Vagina (tissue), 2 donors: Measurements from ENCODE around the gene DCST1.

ENCODE experiments used
- POLR2AphosphoS5 ChIP-seq, 2 donors: sonication (generic); formaldehyde crosslinking; IDR thresholded peaks; one replicate each; pipeline ENCODE4 v1.9.0; 2017; ENCODE audit warnings: antibody characterized with exemption in 2 of 2, mild to moderate bottlenecking in 2 of 2, low read depth in 1 of 2; ENCODE audit not compliant: insufficient read depth in 1 of 2
- TF ChIP-seq, protein P1 (sequence below), 3 experiments: fragments of 450-650 bp in 2 of 3; fragments of 200-600 bp in 1 of 3; sonication (generic) in 1 of 3; IDR thresholded peaks; one replicate each; pipeline ENCODE4 v1.5.1; 2017 to 2019; ENCODE audit warnings: antibody characterized with exemption in 3 of 3, mild to moderate bottlenecking in 2 of 3, moderate library complexity in 2 of 3

DNA sequence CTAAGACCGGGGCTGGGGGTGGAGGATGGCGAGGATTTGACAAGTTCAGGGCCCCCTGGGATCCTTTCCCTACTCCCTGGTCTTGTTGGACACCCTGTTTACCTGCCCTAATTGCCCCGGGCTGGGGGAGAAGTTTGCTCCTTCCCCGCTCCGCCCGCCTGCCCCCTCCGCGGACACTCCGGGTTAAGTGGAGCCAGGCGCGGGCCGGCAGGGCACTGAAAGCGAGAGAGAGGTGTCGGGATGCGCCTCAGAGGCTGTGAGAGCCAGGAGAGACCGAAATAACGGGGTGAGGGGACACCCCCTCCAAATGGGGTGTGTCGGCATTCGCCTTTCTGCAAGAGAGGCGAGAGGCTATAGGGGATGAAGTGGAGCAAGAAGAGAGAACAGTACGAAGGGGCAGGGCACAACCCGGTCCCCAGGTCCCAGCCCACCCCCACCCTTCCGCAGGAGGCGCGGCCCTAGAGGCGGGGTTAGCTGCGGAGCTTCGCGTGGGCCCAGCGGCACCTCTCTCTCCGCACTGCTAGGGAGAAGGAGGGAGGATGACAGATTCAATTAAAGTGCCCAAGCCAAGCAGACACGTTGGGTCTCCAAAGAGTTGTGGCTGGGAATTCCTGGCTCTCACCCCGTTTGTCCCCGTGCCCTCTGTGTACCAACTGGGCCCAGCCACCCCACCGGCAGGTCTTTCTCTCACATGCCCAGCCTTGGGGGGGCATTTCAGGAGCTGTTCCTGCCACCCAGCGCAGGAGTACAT is 48.9 kb downstream of the DCST1 start:
- TF ChIP-seq POLR2AphosphoS5 (IDR thresholded peaks at IDR 0.05; ENCODE audit: insufficient read depth in 1 of 2, low read depth in 1 of 2): no peak
- TF ChIP-seq, protein P1, sequence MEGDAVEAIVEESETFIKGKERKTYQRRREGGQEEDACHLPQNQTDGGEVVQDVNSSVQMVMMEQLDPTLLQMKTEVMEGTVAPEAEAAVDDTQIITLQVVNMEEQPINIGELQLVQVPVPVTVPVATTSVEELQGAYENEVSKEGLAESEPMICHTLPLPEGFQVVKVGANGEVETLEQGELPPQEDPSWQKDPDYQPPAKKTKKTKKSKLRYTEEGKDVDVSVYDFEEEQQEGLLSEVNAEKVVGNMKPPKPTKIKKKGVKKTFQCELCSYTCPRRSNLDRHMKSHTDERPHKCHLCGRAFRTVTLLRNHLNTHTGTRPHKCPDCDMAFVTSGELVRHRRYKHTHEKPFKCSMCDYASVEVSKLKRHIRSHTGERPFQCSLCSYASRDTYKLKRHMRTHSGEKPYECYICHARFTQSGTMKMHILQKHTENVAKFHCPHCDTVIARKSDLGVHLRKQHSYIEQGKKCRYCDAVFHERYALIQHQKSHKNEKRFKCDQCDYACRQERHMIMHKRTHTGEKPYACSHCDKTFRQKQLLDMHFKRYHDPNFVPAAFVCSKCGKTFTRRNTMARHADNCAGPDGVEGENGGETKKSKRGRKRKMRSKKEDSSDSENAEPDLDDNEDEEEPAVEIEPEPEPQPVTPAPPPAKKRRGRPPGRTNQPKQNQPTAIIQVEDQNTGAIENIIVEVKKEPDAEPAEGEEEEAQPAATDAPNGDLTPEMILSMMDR (IDR thresholded peaks at IDR 0.05): no peak
